SK-N-SH (cell line): ENCODE data around the gene FUNDC2. TPM values are rescaled to one million over a fixed set of nuclear protein-coding genes. Genes with fewer than 3 reads are reported as not detected.

Experiments used
- CTCF ChIA-PET: fragments of 300-600, 350-600 bp; formaldehyde crosslinking; extraction: SDS; loops from one replicate; lab custom pipeline; 2021; lab: Yijun Ruan, JAX
- POLR2A ChIA-PET: fragments of 350-600 bp; sonication (Branson Sonifier 250); formaldehyde crosslinking; extraction: SDS; loops from one replicate; lab custom pipeline; 2020; ENCODE audit warnings: antibody characterized with exemption, inconsistent platforms; lab: Yijun Ruan, JAX
- DNase-seq: peaks from one replicate; pipeline ENCODE4 v3.0.0; 2012
- H2AFZ ChIP-seq: fragments of 200-600 bp; sonication (generic); 2 replicates; pipeline ENCODE4 v1.8.1; 2016; ENCODE audit warnings: antibody characterized with exemption, mild to moderate bottlenecking, low read depth
- H3F3A ChIP-seq: fragments of 200-600 bp; sonication (generic); replicated peaks from 2 replicates; pipeline ENCODE3; 2016; ENCODE audit warnings: antibody characterized with exemption, mild to moderate bottlenecking; ENCODE audit not compliant: insufficient read depth
- H3K27ac ChIP-seq, 2 experiments: fragments of 200-500 bp in 1 of 2; fragments of 200-600 bp in 1 of 2; sonication (Bioruptor generic) in 1 of 2; sonication (generic), shearing (Covaris generic) in 1 of 2; 2 replicates each; pipeline versions ENCODE4 v1.5.1 to v1.6.1; 2014 to 2016; ENCODE audit warnings: low read depth in 2 of 2, inconsistent platforms in 1 of 2, low read length in 1 of 2, mild to moderate bottlenecking in 1 of 2, mixed read lengths in 1 of 2
- H3K27me3 ChIP-seq: fragments of 200-600 bp; sonication (generic), shearing (Covaris generic); 2 replicates; pipeline ENCODE4 v1.6.1; 2016; ENCODE audit warnings: mixed run types; ENCODE audit not compliant: insufficient read depth
- H3K36me3 ChIP-seq, 2 experiments: fragments of 200-500 bp in 1 of 2; fragments of 200-600 bp in 1 of 2; sonication (Bioruptor generic) in 1 of 2; sonication (generic) in 1 of 2; replicated peaks in 1 of 2; 2 replicates each; pipeline versions ENCODE3 to v1.5.1; 2014 to 2016; ENCODE audit warnings: low read length in 1 of 2, mild to moderate bottlenecking in 1 of 2; ENCODE audit not compliant: insufficient read depth in 2 of 2, control insufficient read depth in 1 of 2
- H3K4me1 ChIP-seq, 2 experiments: fragments of 200-500 bp in 1 of 2; fragments of 200-600 bp in 1 of 2; sonication (Bioruptor generic) in 1 of 2; sonication (generic), shearing (Covaris generic) in 1 of 2; 2 replicates each; pipeline versions ENCODE4 v1.5.1 to v1.6.1; 2014 to 2016; ENCODE audit warnings: low read depth in 1 of 2, low read length in 1 of 2, mixed run types in 1 of 2; ENCODE audit not compliant: insufficient read depth in 2 of 2, control insufficient read depth in 1 of 2
- H3K4me2 ChIP-seq: fragments of 200-600 bp; sonication (generic), shearing (Covaris generic); 2 replicates; pipeline ENCODE4 v1.6.1; 2017; ENCODE audit warnings: mixed run types
- H3K4me3 ChIP-seq, 2 experiments: fragments of 200-500 bp in 1 of 2; fragments of 200-600 bp in 1 of 2; sonication (Bioruptor generic) in 1 of 2; sonication (generic), shearing (Covaris generic) in 1 of 2; 2 replicates each; pipeline versions ENCODE4 v1.5.1 to v1.8.1; 2014 to 2016; ENCODE audit warnings: low read depth in 2 of 2, inconsistent platforms in 1 of 2, low read length in 1 of 2, mild to moderate bottlenecking in 1 of 2, mixed read lengths in 1 of 2, moderate library complexity in 1 of 2
- H3K79me2 ChIP-seq: fragments of 200-600 bp; sonication (generic); 2 replicates; pipeline ENCODE4 v1.8.1; 2017; ENCODE audit warnings: mild to moderate bottlenecking; ENCODE audit not compliant: insufficient read depth
- H3K9ac ChIP-seq: fragments of 200-600 bp; sonication (generic); 2 replicates; pipeline ENCODE4 v1.6.1; 2017; ENCODE audit warnings: mixed run types
- H3K9me2 ChIP-seq: fragments of 200-600 bp; sonication (generic); 2 replicates; pipeline ENCODE4 v1.6.1; 2017; ENCODE audit warnings: mixed run types
- H3K9me3 ChIP-seq: fragments of 200-600 bp; sonication (generic); 2 replicates; pipeline ENCODE4 v1.6.1; 2017; ENCODE audit warnings: mixed run types, mild to moderate bottlenecking, moderate library complexity
- H4K20me1 ChIP-seq: fragments of 200-600 bp; sonication (generic); 2 replicates; pipeline ENCODE4 v1.6.1; 2017; ENCODE audit warnings: mild to moderate bottlenecking, mixed run types; ENCODE audit not compliant: insufficient read depth
- CHD2 ChIP-seq: fragments of 150-350 bp; IDR thresholded peaks from 2 replicates; pipeline ENCODE4 v1.6.1; 2018; ENCODE audit warnings: low read length; ENCODE audit not compliant: partially characterized antibody
- EP300 ChIP-seq, 2 experiments: IDR thresholded peaks; 2 replicates each; pipeline versions ENCODE4 v1.4.0 to v1.6.1; 2012; ENCODE audit warnings: borderline replicate concordance in 1 of 2, low read depth in 1 of 2, low read length in 1 of 2
- FOSL2 ChIP-seq: IDR thresholded peaks from 2 replicates; pipeline ENCODE4 v1.4.0; 2012; ENCODE audit warnings: low read depth, mild to moderate bottlenecking, moderate library complexity, borderline replicate concordance
- FOXM1 ChIP-seq: IDR thresholded peaks from 2 replicates; pipeline ENCODE4 v1.4.0; 2012; ENCODE audit warnings: low read depth, mild to moderate bottlenecking
- GATA2 ChIP-seq: sonication (generic); formaldehyde crosslinking; IDR thresholded peaks from 2 replicates; pipeline ENCODE4 v1.5.0; 2020; ENCODE audit warnings: mild to moderate bottlenecking, missing genetic modification reagents
- RAD21 ChIP-seq: IDR thresholded peaks from 2 replicates; pipeline ENCODE4 v1.6.1; 2012; ENCODE audit warnings: mild to moderate bottlenecking, low read length
- REST ChIP-seq: IDR thresholded peaks from 2 replicates; pipeline ENCODE4 v1.6.1; 2012; ENCODE audit warnings: mild to moderate bottlenecking, low read depth, low read length, moderate library complexity
- RFX5 ChIP-seq: IDR thresholded peaks from 2 replicates; pipeline ENCODE4 v1.6.1; 2012; ENCODE audit warnings: mild to moderate bottlenecking, improper control_type of control experiment, low read length
- SIN3A ChIP-seq: IDR thresholded peaks from 2 replicates; pipeline ENCODE4 v1.6.1; 2012; ENCODE audit warnings: low read depth, mild to moderate bottlenecking, low read length, moderate library complexity, borderline replicate concordance
- SMC3 ChIP-seq: IDR thresholded peaks from 2 replicates; pipeline ENCODE4 v1.6.1; 2012; ENCODE audit warnings: low read depth, low read length, improper control_type of control experiment
- TAF1 ChIP-seq: IDR thresholded peaks from 2 replicates; pipeline ENCODE4 v1.6.1; 2012; ENCODE audit warnings: low read depth, mild to moderate bottlenecking, low read length, moderate library complexity, borderline replicate concordance
- TEAD4 ChIP-seq: IDR thresholded peaks from 2 replicates; pipeline ENCODE4 v1.4.0; 2012; ENCODE audit warnings: mild to moderate bottlenecking, borderline replicate concordance; ENCODE audit not compliant: insufficient read depth
- WGBS: methylation state at CpG from one replicate; pipeline ENCODE4 v1.1.6; 2017; ENCODE audit warnings: low lambda C conversion rate; 5-methylcytosine and 5-hydroxymethylcytosine counted together
- polyA plus RNA-seq, 3 experiments: library from polyadenylated mRNA; depleted of rRNA; stranded (reverse); fragments of >200 nt; gene quantifications; 2 replicates each; pipeline ENCODE4 v1.2.3, GENCODE V29; 2012

The FUNDC2 gene
- polyA plus RNA-seq, 1 of the 3 experiments (the other 2 are of a cell fraction) = 55.9 TPM

DNA sequence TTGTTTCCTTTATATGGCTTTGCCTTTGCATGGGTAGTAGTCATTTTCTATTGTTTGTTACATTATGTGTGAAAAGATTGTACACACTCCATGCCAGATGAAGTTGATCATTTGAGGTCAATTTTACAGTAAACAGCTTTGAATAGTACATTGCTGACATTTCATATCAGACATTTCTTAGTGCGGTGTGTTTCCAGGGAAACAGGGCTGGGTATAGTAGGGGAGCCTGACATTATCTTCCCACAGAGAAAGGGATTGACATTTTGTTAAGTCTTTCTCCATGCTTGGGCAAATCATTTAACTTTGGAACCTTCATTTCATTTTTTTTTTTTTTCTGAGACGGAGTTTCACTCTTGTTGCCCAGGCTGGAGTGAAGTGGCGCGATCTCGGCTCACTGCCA is 5.0 kb downstream of the FUNDC2 start:
- Histone ChIP-seq H3K79me2 (peaks cover 52% of the 10 kb centered on the region), H3K4me2 (no peak overlapping the region), H3K27ac (no peak overlapping the region), H3K4me1 (no peaks in the 10 kb centered on the region; a peak in 1 of 4 replicates), H3F3A (peaks cover 4% of the 10 kb centered on the region), H3K36me3 (peaks cover 0 to 11% of the 10 kb centered on the region in 2 experiments), H3K9me3 (no peaks in the 10 kb centered on the region), H4K20me1 (no peaks in the 10 kb centered on the region), H3K9ac (no peak overlapping the region), H2AFZ (no peak overlapping the region), H3K4me3 (no peak overlapping the region), H3K9me2 (no peaks in the 10 kb centered on the region), H3K27me3 (no peaks in the 10 kb centered on the region)
- WGBS = 34% methylated on average over 5 of the region's 5 CpGs
- TF ChIP-seq FOXM1 = no peak
- no peak for TF ChIP-seq SIN3A
- TF ChIP-seq CHD2 = no peak
- no peak for TF ChIP-seq RAD21
- no peak for TF ChIP-seq TEAD4
- CTCF ChIA-PET = no interaction called here
- DNase-seq = no peak
- POLR2A ChIA-PET = no interaction called here

GRCh38 chrX:155035688-155036087 is 9.0 kb downstream of the FUNDC2 start:
- no peaks in the 10 kb centered on the region for H3K9me3 ChIP-seq
- H3K79me2 ChIP-seq = peaks cover 23% of the 10 kb centered on the region

More at GRCh38 chrX:155035688-155036087, 9.0 kb downstream of the FUNDC2 start:
- 51% methylated on average over 4 of the region's 4 CpGs for WGBS
- Histone ChIP-seq H3F3A (no peaks in the 10 kb centered on the region), H3K9me2 (no peaks in the 10 kb centered on the region), H3K27ac (no peak overlapping the region), H3K27me3 (no peaks in the 10 kb centered on the region), H3K4me1 (no peaks in the 10 kb centered on the region), H3K4me2 (no peak overlapping the region), H2AFZ (no peak overlapping the region), H4K20me1 (no peaks in the 10 kb centered on the region), H3K4me3 (no peak overlapping the region), H3K9ac (no peak overlapping the region), H3K36me3 (peaks cover 0 to 11% of the 10 kb centered on the region in 2 experiments)
- TF ChIP-seq EP300 (IDR thresholded peaks at IDR 0.05; ENCODE audit: borderline replicate concordance in 1 of 2, low read depth in 1 of 2, low read length in 1 of 2) (no peak), GATA2 (no peak), REST (no peak), FOSL2 (no peak), TAF1 (no peak), RFX5 (no peak), SMC3 (no peak)
- ChIA-PET CTCF (interaction anchor here (1.6 kb wide), 1 partner anchor 55 kb away, joined by 3 read pairs; no protein-coding TSS in a partner anchor), POLR2A (no interaction called here)
- no peak for DNase-seq
